T-helper 2 cell (primary cell): Measurements from ENCODE around the gene PNKP.
"Not testable (repeated sequence)": the region's sequence is repeated elsewhere in the genome, so short reads cannot be mapped to it uniquely, and the experiment has no call there.

Source experiments
- DNase-seq, 5 experiments: peaks; one replicate each; pipeline versions ENCODE4 v3.0.0 to v3.0.0-alpha.2; 2012 to 2022

Gene PNKP

GRCh38 chr19:49845414-49845813 lies 22.0 kb downstream of the PNKP start:
- DNase-seq, result no peak

GRCh38 chr19:49844138-49845095 lies 23.0 kb downstream of the PNKP start:
- no peak for DNase-seq

- DNase-seq, result no peak
These were observed 24.1 kb downstream of the PNKP start for GRCh38 chr19:49843265-49843664.

GRCh38 chr19:49840736-49841249 lies 26.6 kb downstream of the PNKP start:
- no peak for DNase-seq

GRCh38 chr19:49840321-49840720 lies 27.1 kb downstream of the PNKP start:
- DNase-seq, result no peak

GRCh38 chr19:49839713-49840112 lies 27.7 kb downstream of the PNKP start:
- DNase-seq, result no peak

- DNase-seq, result no peak
These were observed 28.3 kb downstream of the PNKP start for GRCh38 chr19:49838885-49839588.

- DNase-seq, result no peak
These were observed 30.0 kb downstream of the PNKP start for GRCh38 chr19:49837425-49837824.

GRCh38 chr19:49837009-49837310 lies 30.4 kb downstream of the PNKP start:
- DNase-seq, result no peak

GRCh38 chr19:49836176-49837008 lies 31.0 kb downstream of the PNKP start:
- DNase-seq, result no peak

GRCh38 chr19:49835562-49835961 lies 31.8 kb downstream of the PNKP start:
- DNase-seq, result no peak

GRCh38 chr19:49833599-49833998 lies 33.8 kb downstream of the PNKP start:
- no peak for DNase-seq

GRCh38 chr19:49832556-49832955 lies 34.8 kb downstream of the PNKP start:
- no peak for DNase-seq

GRCh38 chr19:49831592-49831991 lies 35.8 kb downstream of the PNKP start:
- DNase-seq, result no peak

GRCh38 chr19:49830766-49831165 lies 36.6 kb downstream of the PNKP start:
- no peak for DNase-seq

GRCh38 chr19:49829721-49830120 lies 37.7 kb downstream of the PNKP start:
- no peak for DNase-seq

- DNase-seq, result no peak
These were observed 38.2 kb downstream of the PNKP start for GRCh38 chr19:49829200-49829599.

GRCh38 chr19:49827034-49827433 lies 40.3 kb downstream of the PNKP start:
- DNase-seq, result no peak

- DNase-seq, result no peak
These were observed 42.7 kb downstream of the PNKP start for GRCh38 chr19:49824662-49825061.

- DNase-seq, result no peak
These were observed 43.9 kb downstream of the PNKP start for GRCh38 chr19:49823472-49823871.

GRCh38 chr19:49820125-49820524 lies 47.3 kb downstream of the PNKP start:
- DNase-seq, result no peak

- DNase-seq, result not testable (repeated sequence)
These were observed 47.8 kb downstream of the PNKP start for GRCh38 chr19:49819452-49820115.
